ENCODE results near the gene RIC3. TPM values are rescaled to one million over a fixed set of nuclear protein-coding genes. Genes with fewer than 3 reads are reported as not detected.

Gene RIC3
- total RNA-seq, 2 experiments from 2014 or later = 5.7 to 7.4 TPM

- Mint-ChIP-seq H3K27me3 (peaks cover 19% of the 10 kb centered on the region), H3K4me3 (no peak overlapping the region), H3K4me1 (no peaks in the 10 kb centered on the region), H3K36me3 (no peaks in the 10 kb centered on the region), H3K27ac (no peak overlapping the region), H3K9me3 (ENCODE audit: low read depth) (no peaks in the 10 kb centered on the region)
- DNase-seq (no peak), ATAC-seq (peak; percentile 20)
- CTCF ChIA-PET = interaction anchor here (0.9 to 14.7 kb wide), 3 partner anchors 12 to 80 kb away, joined by 3 to 210 read pairs (median 173); no protein-coding TSS in a partner anchor
Measured at GRCh38 chr11:8087185-8087584, 81.6 kb downstream of the RIC3 start.

DNA sequence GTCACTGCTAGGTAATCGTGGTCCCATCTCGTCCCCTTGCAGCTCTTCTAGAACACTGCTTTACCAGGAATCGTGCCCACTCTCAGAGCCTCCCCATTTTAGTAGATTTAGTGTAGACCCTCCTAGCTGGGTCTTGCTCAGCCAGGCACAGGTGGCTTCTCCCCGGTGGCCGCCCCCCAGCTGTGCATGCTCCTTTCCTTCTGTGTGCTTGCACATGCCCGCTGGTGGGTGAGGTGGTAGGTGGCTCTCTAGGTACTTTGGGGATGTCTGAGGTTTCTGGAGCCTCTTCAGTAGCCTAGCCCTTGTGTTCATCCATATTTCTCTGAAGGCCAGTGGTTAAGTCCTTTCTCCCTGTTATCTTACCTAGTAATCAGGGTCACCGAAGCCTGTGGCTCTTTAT lies 82.3 kb downstream of the RIC3 start:
- ATAC-seq (no peak), DNase-seq (no peak)
- Mint-ChIP-seq H3K4me3 (no peak overlapping the region), H3K4me1 (no peaks in the 10 kb centered on the region), H3K9me3 (ENCODE audit: low read depth) (no peaks in the 10 kb centered on the region), H3K27ac (no peak overlapping the region), H3K36me3 (no peaks in the 10 kb centered on the region), H3K27me3 (peaks cover 25% of the 10 kb centered on the region)
- CTCF ChIA-PET = interaction anchor here (0.9 kb wide), 1 partner anchor 13 kb away, joined by 3 read pairs; no protein-coding TSS in a partner anchor

DNA sequence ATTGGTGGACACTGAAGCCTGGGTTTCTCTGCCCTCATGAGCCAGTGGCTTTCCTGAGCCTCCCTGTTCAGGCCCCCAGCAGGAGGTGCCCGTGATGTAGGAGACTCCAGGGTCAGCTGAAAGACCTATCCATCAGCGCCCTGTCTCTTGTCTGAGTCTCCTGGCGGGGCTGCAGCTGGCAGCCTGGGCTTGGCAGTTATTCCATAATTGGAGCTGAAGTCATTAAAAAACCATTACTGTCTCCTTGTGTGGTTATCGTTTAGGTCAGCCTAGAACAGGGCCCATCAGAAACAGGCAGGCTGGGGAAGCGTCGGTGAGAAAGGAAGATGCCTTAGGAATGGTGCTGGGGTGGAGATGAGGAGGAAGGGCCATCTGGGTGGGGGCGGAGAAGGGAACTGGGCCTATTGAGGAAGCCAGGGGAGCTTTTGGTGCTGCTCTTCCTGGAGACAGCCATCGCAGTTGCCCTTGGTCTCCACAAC lies 82.8 kb downstream of the RIC3 start:
- Mint-ChIP-seq H3K4me3 (no peak overlapping the region), H3K36me3 (no peaks in the 10 kb centered on the region), H3K27ac (no peak overlapping the region), H3K27me3 (peaks cover 26% of the 10 kb centered on the region), H3K4me1 (no peaks in the 10 kb centered on the region), H3K9me3 (ENCODE audit: low read depth) (no peaks in the 10 kb centered on the region)
- DNase-seq (no peak), ATAC-seq (no peak)
- CTCF ChIA-PET = interaction anchor here (0.5 kb wide), 1 partner anchor 36 kb away, joined by 3 read pairs; no protein-coding TSS in a partner anchor

DNA sequence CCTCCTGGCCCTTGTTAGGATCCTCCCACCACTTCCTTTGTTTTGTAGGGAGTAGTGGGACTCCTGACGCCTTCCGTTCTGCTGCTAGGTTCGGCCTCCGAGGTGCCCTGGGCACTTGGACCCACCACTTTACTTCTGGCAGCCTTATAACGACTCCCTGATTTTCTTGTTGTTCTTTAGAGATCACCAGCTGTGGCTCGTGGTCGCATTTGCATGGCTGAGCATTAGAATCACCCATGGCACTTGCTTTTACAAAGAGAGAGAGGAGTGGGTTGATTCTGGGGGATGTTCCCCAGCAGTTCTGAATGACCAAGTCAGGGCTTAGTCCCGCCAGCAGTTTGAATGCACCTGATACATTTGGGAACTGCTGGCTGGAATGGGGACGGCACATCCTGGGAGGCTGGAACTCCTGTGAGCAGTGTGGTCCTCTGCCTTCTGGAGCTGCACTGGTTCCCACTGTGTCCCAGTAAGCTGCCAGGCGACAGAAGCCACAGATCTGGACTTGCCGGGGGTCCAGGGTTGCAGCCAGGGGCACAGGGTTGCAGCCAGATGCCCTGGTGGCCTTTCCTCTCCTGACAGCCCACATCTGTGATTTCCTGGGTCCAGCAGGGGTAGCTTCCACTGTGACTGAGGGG lies 83.7 kb downstream of the RIC3 start:
- DNase-seq (no peak), ATAC-seq (no peak)
- CTCF ChIA-PET = no interaction called here
- Mint-ChIP-seq H3K36me3 (no peaks in the 10 kb centered on the region), H3K9me3 (ENCODE audit: low read depth) (no peaks in the 10 kb centered on the region), H3K27me3 (peaks cover 33% of the 10 kb centered on the region), H3K27ac (no peak overlapping the region), H3K4me1 (no peaks in the 10 kb centered on the region), H3K4me3 (no peak overlapping the region)

DNA sequence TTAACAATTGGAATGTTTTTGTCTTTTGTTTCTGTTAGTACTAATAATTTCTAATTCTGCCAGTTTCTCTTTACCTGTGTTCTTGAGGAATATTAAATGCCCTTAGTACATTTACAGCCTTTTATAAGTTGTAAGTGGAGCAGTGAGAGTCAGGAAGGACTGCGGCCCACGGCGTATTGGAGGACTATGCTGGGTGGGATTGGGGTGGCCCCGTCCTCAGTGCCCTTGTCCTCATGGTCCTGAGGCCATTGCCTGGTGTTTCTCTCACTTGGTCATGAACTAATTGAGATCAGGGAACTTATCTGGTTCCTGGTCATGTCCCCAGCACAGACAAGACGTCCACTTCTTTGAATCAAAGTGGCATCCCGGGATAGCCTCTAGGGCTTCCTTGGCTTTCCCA lies 84.5 kb downstream of the RIC3 start:
- CTCF ChIA-PET = no interaction called here
- H3K36me3 Mint-ChIP-seq = no peaks in the 10 kb centered on the region
- H3K27ac Mint-ChIP-seq = no peak overlapping the region
- H3K4me1 Mint-ChIP-seq = no peaks in the 10 kb centered on the region
- no peaks in the 10 kb centered on the region for H3K9me3 Mint-ChIP-seq (ENCODE audit: low read depth)
- H3K4me3 Mint-ChIP-seq = no peak overlapping the region
- ATAC-seq = no peak
- H3K27me3 Mint-ChIP-seq = peaks cover 40% of the 10 kb centered on the region
- DNase-seq = no peak

- CTCF ChIA-PET = no interaction called here
- H3K27ac Mint-ChIP-seq = no peak overlapping the region
- DNase-seq (no peak), ATAC-seq (no peak)
- peaks cover 42% of the 10 kb centered on the region for H3K27me3 Mint-ChIP-seq
- H3K4me3 Mint-ChIP-seq = no peak overlapping the region
- H3K9me3 Mint-ChIP-seq (ENCODE audit: low read depth) = no peaks in the 10 kb centered on the region
- no peaks in the 10 kb centered on the region for H3K36me3 Mint-ChIP-seq
- H3K4me1 Mint-ChIP-seq = no peaks in the 10 kb centered on the region
Measured at GRCh38 chr11:8083871-8084281, 84.9 kb downstream of the RIC3 start.

DNA sequence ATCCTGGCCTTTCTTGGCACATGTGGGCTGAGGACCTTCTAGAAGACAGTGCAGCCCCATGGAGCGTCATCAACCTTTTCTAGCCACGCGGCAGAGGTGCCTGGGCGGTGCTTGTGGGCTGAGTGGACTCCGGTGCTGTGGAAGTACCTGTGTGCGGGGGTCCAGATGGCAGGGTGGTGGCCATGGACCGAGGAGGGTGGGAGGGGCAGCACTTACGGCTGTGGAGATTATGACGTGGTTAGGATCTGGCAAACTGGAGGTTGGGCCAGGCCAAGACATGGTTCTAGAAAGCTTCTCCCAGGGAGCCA lies 85.8 kb downstream of the RIC3 start:
- H3K36me3 Mint-ChIP-seq = no peaks in the 10 kb centered on the region
- no peak for ATAC-seq
- no peaks in the 10 kb centered on the region for H3K4me1 Mint-ChIP-seq
- no peak for DNase-seq
- no peaks in the 10 kb centered on the region for H3K9me3 Mint-ChIP-seq (ENCODE audit: low read depth)
- no peak overlapping the region for H3K4me3 Mint-ChIP-seq
- CTCF ChIA-PET = no interaction called here
- H3K27ac Mint-ChIP-seq = no peak overlapping the region
- H3K27me3 Mint-ChIP-seq = peaks cover 48% of the 10 kb centered on the region

DNA sequence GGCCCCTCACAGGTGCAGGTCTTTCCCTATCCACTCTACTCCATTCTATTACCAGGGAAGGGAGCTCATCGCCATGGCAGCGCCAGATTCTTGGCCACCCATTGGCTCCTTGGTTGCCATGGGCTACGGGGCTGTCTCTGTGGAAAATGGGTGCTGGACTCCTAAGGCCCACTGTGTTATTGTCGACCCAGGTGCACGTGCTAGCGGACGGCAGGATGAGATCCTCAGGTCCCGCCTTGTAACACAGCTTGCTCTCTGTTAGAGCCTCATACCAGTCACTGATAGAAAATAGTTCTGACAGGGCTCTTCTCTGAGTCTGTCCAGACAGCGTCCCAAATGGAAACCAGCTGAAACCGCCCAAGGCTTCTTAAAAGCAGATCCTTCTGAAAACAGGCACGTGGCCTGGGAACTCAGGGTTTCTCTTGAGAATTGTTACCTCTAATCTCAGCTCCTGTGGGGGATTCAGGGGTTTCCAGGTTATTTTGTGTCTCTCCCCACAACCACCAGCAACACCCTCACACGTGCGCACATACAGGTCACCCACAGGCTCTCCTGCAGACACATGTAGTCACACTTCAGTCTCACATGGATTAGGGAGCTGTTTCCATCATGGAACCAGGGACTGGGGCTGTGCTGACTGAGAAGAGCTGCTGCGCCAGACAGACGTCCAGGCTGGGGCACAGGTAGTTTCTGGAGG lies 86.3 kb downstream of the RIC3 start:
- Mint-ChIP-seq H3K4me3 (no peak overlapping the region), H3K4me1 (no peaks in the 10 kb centered on the region), H3K36me3 (no peaks in the 10 kb centered on the region), H3K9me3 (ENCODE audit: low read depth) (no peaks in the 10 kb centered on the region), H3K27me3 (peaks cover 48% of the 10 kb centered on the region), H3K27ac (no peak overlapping the region)
- no peak for ATAC-seq
- DNase-seq = no peak
- CTCF ChIA-PET = no interaction called here

DNA sequence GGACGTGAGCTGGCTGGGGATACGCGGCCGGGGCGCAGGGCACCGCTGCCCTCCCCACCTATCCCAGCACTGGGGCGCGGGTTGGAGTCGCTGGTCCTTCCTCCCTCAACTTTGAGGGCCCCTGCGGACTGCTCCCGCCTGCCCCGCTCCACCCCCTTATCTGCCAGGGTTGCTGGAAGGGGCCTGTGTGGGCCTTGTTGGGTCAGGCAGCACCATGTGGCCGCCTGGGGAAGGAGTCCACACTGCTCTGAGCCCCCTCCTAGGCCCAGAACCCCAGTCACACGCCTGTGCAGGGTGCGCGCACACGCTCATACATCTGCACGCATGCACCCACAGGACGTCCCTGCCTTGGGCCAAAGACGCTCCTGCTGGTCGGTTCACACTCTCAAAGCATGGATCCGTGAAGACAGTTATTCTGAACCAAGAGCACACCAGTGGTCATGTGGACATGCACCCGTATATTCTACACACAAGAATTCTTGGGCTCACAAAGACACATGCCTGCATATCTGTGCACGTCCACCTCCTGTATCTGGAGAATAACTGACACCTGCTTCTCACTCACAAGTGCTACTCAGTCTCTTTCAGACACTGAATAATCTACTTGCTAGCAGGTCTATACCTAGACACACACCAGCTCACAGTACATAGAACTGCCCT lies 87.1 kb downstream of the RIC3 start:
- DNase-seq = no peak
- no peak for ATAC-seq
- CTCF ChIA-PET = interaction anchor here (2.2 kb wide), 1 partner anchor 9 kb away, joined by 6 read pairs; no protein-coding TSS in a partner anchor
- Mint-ChIP-seq H3K4me1 (no peaks in the 10 kb centered on the region), H3K27ac (no peak overlapping the region), H3K9me3 (ENCODE audit: low read depth) (no peaks in the 10 kb centered on the region), H3K36me3 (no peaks in the 10 kb centered on the region), H3K4me3 (no peak overlapping the region), H3K27me3 (peaks cover 48% of the 10 kb centered on the region)

DNA sequence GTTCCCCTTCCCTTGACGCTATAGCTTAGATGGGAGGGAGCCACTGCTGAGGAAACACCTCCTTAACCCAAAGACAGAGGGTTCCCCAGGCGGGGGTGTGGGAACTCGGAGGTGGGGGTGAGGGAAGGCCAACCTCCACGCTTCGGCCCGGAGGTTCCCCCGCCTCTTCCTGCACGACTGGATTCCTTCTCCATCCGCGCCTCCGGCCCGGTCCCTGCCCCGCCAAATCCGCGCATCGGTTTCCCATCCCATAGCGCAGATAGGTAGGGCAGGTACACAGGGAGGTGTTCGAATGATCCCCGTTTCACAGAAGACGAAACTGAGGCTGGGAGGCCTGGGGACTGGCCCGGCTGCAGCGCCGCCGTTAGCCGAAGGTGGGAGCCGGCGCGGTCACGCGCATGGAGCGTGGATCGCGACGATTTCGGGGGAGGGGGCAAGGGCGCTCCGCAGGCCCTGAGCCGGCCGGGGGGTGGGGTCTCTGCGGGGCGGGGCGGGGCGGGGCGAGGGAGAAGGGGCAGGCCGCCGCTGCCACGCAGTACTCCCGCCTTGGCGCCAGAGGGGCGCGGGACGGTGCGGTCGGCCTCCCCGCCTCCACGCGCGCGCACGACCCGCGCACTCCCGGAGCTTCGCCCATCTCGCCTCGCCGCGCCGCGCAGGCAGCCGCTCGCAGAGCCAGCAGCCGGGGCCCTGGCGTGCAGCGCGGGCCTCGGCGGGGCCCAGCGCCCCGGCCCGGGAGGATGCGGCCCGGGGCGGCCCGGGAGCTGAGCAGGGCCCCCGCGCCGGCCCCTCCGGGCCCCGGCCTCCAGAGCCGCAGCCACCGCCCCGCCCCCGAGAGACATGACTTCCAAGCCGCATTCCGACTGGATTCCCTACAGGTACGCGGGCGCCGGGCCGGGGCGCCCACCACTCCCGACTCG lies 87.9 kb downstream of the RIC3 start, which contains the start of gene TUB:
Gene TUB (plus strand): TSS at position 538 of the 917 bp plus-strand sequence. CDS start 300 bp downstream, at position 838.
- no peaks in the 10 kb centered on the region for H3K36me3 Mint-ChIP-seq
- H3K4me1 Mint-ChIP-seq = no peaks in the 10 kb centered on the region
- H3K4me3 Mint-ChIP-seq = peak within 1 kb of the TSS; percentile 16
- peaks cover 54% of the 10 kb centered on the region for H3K27me3 Mint-ChIP-seq
- DNase-seq = no peak
- CTCF ChIA-PET = interaction anchor here (2.2 kb wide), 1 partner anchor 10 kb away, joined by 6 read pairs; no protein-coding TSS in a partner anchor
- H3K9me3 Mint-ChIP-seq (ENCODE audit: low read depth) = no peaks in the 10 kb centered on the region
- no peak within 1 kb of the TSS for H3K27ac Mint-ChIP-seq
- ATAC-seq = peak; percentile 21

DNA sequence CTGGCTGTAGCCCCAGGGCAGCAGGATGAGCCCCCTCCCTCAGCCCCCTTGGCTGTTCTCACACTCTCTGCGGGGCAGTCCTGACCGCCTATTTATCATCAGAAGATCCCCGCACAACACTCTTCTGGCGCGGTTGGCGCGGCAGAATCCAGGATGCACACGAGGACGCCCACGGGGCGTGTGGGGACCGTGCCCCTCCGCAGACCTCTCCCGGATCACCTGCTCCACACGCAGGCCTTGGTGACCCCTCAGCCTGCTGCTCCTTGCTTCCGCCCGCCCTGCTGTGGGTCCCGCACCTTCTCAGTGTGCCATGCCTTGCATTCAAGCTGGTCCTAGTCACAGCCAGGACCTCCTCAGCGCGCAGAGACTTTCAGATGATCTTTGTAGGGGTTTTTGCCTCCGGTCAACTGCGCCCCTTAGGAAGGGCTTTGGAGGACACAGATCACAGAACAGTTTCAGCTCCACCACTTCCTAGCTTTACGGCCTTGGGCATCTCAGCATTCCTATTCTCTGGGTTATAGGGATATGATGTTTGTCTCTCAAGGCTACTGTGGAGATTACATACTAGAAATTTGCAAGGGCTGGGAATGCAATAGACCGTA lies 88.7 kb downstream of the RIC3 start:
- CTCF ChIA-PET = interaction anchor here (2.2 kb wide), 1 partner anchor 11 kb away, joined by 6 read pairs; no protein-coding TSS in a partner anchor
- no peak for DNase-seq
- H3K36me3 Mint-ChIP-seq = no peaks in the 10 kb centered on the region

DNA sequence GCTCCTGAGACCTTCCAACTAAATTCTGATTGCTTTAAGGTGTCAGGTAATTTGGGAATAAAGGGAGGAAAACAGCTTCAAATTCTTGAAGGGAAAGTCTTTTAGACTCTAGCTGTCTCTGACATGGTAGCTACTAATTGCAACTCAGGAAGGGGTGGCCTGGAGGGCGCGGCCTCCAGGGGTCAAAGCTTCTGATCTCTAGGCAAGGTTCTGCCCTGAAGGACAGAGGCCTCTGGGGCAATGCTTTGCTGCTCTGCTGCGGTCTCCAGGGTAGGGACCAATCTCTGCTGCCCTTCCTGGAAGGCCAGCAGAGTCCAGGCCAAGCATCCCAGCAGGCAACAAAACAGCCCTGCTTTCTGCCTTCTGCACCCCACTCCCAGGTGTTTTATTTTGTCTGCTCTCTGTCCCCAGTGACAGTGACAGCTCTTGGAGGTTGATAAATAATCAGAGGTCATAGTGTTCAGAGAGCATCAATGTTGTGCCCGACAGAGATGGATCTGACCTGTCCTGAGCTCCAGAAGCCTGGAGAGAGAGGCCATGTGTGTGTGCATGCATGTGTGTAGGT lies 89.6 kb downstream of the RIC3 start:
- no peak overlapping the region for H3K27ac Mint-ChIP-seq
- H3K27me3 Mint-ChIP-seq = peaks cover 53% of the 10 kb centered on the region
- CTCF ChIA-PET = interaction anchor here (1.2 kb wide), 1 partner anchor 20 kb away, joined by 3 read pairs; no protein-coding TSS in a partner anchor
- H3K4me1 Mint-ChIP-seq = no peaks in the 10 kb centered on the region
- no peaks in the 10 kb centered on the region for H3K9me3 Mint-ChIP-seq (ENCODE audit: low read depth)
- DNase-seq = no peak
- no peak for ATAC-seq
- H3K36me3 Mint-ChIP-seq = no peaks in the 10 kb centered on the region
- no peak overlapping the region for H3K4me3 Mint-ChIP-seq

More for the DNA sequence above, 88.7 kb downstream of the RIC3 start:
- ATAC-seq = no peak
- H3K9me3 Mint-ChIP-seq (ENCODE audit: low read depth) = no peaks in the 10 kb centered on the region
- H3K4me3 Mint-ChIP-seq = peak overlapping the region; percentile 16
- H3K27me3 Mint-ChIP-seq = peaks cover 58% of the 10 kb centered on the region
- H3K4me1 Mint-ChIP-seq = no peaks in the 10 kb centered on the region
- no peak overlapping the region for H3K27ac Mint-ChIP-seq

All from activated CD8-positive, alpha-beta memory T cell treated with anti-CD3 and anti-CD28 coated beads, Interleukin-2, amount 10 ng/mL, durations not matched to agents 7 days and 5 days (primary cell).